Naive B cell (primary cell): Measurements from ENCODE around the gene FSHB. TPM values are rescaled to one million over a fixed set of nuclear protein-coding genes. Genes with fewer than 3 reads are reported as not detected.
A peak's percentile ranks its signal among the peaks of the same experiment; 100 is the strongest.
"Not testable (repeated sequence)": the region's sequence is repeated elsewhere in the genome, so short reads cannot be mapped to it uniquely, and the experiment has no call there.

Experiments used
- ATAC-seq, 2 donors: fragments of 150-1000 bp; cut with Tn5 transposase; 2 replicates each; pipeline ENCODE4 v1.10.0; 2021; ENCODE audit warnings: low read depth in 2 of 2, mild to moderate bottlenecking in 2 of 2, moderate library complexity in 2 of 2
- DNase-seq: peaks from one replicate; pipeline ENCODE4 v3.0.0; 2022
- H3K27ac Mint-ChIP-seq, 6 donors: one replicate each; pipeline ENCODE4 v1.8.0; 2020 to 2022; ENCODE audit warnings: mild to moderate bottlenecking in 6 of 6, mixed read lengths in 6 of 6, moderate library complexity in 5 of 6, inconsistent platforms in 2 of 6
- H3K27me3 Mint-ChIP-seq, 3 donors: one replicate each; pipeline ENCODE4 v1.8.0; 2021 to 2022; ENCODE audit warnings: mixed read lengths in 3 of 3, mild to moderate bottlenecking in 1 of 3
- H3K36me3 Mint-ChIP-seq, 2 donors: one replicate each; pipeline ENCODE4 v1.8.0; 2020 to 2022; ENCODE audit warnings: mixed read lengths in 2 of 2, inconsistent platforms in 1 of 2, mild to moderate bottlenecking in 1 of 2
- H3K4me1 Mint-ChIP-seq, 3 donors: one replicate each; pipeline ENCODE4 v1.8.0; 2020 to 2022; ENCODE audit warnings: mixed read lengths in 3 of 3, inconsistent platforms in 1 of 3, mild to moderate bottlenecking in 1 of 3, moderate library complexity in 1 of 3
- H3K4me3 Mint-ChIP-seq, 8 donors: one replicate each; pipeline ENCODE4 v1.8.0; 2020 to 2022; ENCODE audit warnings: mild to moderate bottlenecking in 8 of 8, mixed read lengths in 8 of 8, moderate library complexity in 8 of 8, inconsistent platforms in 2 of 8
- H3K9me3 Mint-ChIP-seq, 7 donors: one replicate each; pipeline ENCODE4 v1.8.0; 2020 to 2022; ENCODE audit warnings: mixed read lengths in 7 of 7, mild to moderate bottlenecking in 5 of 7, inconsistent platforms in 2 of 7, moderate library complexity in 1 of 7
- polyA plus RNA-seq, 6 donors: library from polyadenylated mRNA; unstranded; fragments of 300-500 nt; fragmentation: Illumina TruSeq; gene quantifications; one replicate each; pipeline ENCODE4 v1.2.3, GENCODE V29; 2021; ENCODE audit warnings: low read depth in 6 of 6

The FSHB gene
- polyA plus RNA-seq = not detected

DNA sequence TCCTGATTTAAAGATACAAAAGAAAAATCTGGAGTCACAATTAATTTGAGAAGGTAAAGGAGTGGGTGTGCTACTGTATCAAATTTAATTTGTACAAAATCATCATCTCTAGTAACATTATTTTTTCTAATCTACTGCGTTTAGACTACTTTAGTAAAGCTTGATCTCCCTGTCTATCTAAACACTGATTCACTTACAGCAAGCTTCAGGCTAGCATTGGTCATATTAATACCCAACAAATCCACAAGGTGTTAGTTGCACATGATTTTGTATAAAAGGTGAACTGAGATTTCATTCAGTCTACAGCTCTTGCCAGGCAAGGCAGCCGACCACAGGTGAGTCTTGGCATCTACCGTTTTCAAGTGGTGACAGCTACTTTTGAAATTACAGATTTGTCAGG is at the start of gene FSHB:
FSHB (plus strand) TSS at position 301 of the 400 bp plus-strand sequence. CDS start 889 bp downstream, outside the sequence.
- peaks cover 9 to 18% (median 13%) of the 10 kb centered on the region in 7 donors for H3K9me3 Mint-ChIP-seq
- ATAC-seq (no peak), DNase-seq (no peak)
- H3K4me1 Mint-ChIP-seq = no peaks in the 10 kb centered on the region
- H3K36me3 Mint-ChIP-seq = no peaks in the 10 kb centered on the region
- no peak within 1 kb of the TSS for H3K4me3 Mint-ChIP-seq
- H3K27ac Mint-ChIP-seq = peak within 1 kb of the TSS in 1 of 6 donors; percentile 53
- H3K27me3 Mint-ChIP-seq = peaks cover 0 to 18% (median 17%) of the 10 kb centered on the region in 3 donors

GRCh38 chr11:30186748-30187147 is 44.1 kb upstream of the FSHB start:
- Mint-ChIP-seq H3K9me3 (peaks cover 3 to 31% (median 10%) of the 10 kb centered on the region in 7 donors), H3K4me3 (no peak overlapping the region), H3K36me3 (peaks cover 0 to 7% of the 10 kb centered on the region in 2 donors), H3K27ac (no peak overlapping the region), H3K27me3 (no peaks in the 10 kb centered on the region), H3K4me1 (no peaks in the 10 kb centered on the region)
- no peak for ATAC-seq
- DNase-seq = no peak

- H3K27me3 Mint-ChIP-seq = peaks cover 0 to 12% (median 6%) of the 10 kb centered on the region in 3 donors
- H3K9me3 Mint-ChIP-seq = no peaks in the 10 kb centered on the region
- no peak overlapping the region for H3K4me3 Mint-ChIP-seq
- no peaks in the 10 kb centered on the region for H3K4me1 Mint-ChIP-seq
- ATAC-seq = no peak
- no peak overlapping the region for H3K27ac Mint-ChIP-seq
- no peak for DNase-seq
- no peaks in the 10 kb centered on the region for H3K36me3 Mint-ChIP-seq
Measured at GRCh38 chr11:30192620-30193019, 38.2 kb upstream of the FSHB start.

- peak overlapping the region in 1 of 8 donors; percentile 19 for H3K4me3 Mint-ChIP-seq
Measured at GRCh38 chr11:30196400-30197206, 34.2 kb upstream of the FSHB start.

DNA sequence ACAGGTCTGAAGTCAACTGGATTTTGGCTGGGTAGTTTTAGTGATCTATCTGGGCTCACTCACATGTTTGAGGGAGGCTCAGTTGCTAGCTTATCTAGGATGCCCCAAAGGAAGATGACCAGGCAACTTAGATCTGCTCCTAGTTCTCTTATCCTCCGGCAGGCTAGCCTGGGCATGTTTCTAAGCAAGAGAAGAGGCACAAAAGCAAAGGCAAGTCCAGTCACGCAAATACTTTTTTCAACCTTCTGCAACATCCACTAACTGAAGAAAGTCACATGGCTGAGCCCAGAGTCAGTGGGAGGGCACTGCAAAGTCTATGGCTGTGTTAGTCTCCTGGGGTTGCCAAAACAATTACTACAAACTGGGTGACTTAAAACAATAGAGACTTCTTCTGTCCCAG is 32.9 kb upstream of the FSHB start:
- peaks cover 0 to 12% (median 6%) of the 10 kb centered on the region in 3 donors for H3K27me3 Mint-ChIP-seq
- H3K9me3 Mint-ChIP-seq = peaks cover 0 to 10% (median 2%) of the 10 kb centered on the region in 7 donors
- no peak overlapping the region for H3K4me3 Mint-ChIP-seq
- no peaks in the 10 kb centered on the region for H3K4me1 Mint-ChIP-seq
- no peak for DNase-seq
- ATAC-seq = no peak
- H3K36me3 Mint-ChIP-seq = no peaks in the 10 kb centered on the region
- H3K27ac Mint-ChIP-seq = no peak overlapping the region

More at GRCh38 chr11:30196400-30197206, 34.2 kb upstream of the FSHB start:
- peaks cover 0 to 12% (median 6%) of the 10 kb centered on the region in 3 donors for H3K27me3 Mint-ChIP-seq
- DNase-seq (peak; percentile 8), ATAC-seq (peak; percentile 41 to 55)
- H3K9me3 Mint-ChIP-seq = peaks cover 0 to 10% (median 2%) of the 10 kb centered on the region in 7 donors
- no peak overlapping the region for H3K27ac Mint-ChIP-seq
- H3K36me3 Mint-ChIP-seq = no peaks in the 10 kb centered on the region
- H3K4me1 Mint-ChIP-seq = no peaks in the 10 kb centered on the region

DNA sequence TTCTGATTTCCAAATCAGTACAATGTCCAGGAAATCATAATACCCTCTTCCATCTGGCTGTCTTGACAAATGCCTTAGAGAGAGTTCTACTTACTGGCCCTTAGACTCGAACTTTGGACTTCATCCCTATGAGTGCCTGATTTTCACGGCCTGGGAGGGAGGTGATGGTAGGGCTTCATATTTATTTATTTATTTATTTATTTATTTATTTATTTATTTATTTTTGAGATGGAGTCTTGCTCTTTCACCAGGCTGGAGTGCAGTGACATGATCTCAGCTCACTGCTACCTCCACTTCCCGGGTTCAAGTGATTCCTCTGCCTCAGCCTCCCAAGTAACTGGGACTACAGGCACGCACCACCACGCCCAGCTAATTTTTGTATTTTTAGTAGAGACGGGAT is 27.8 kb upstream of the FSHB start:
- H3K36me3 Mint-ChIP-seq, DNase-seq, H3K27me3 Mint-ChIP-seq, ATAC-seq, H3K27ac Mint-ChIP-seq, H3K4me3 Mint-ChIP-seq: not testable (repeated sequence)
- peaks cover 0 to 18% (median 0%) of the 10 kb centered on the region in 3 donors for H3K4me1 Mint-ChIP-seq
- H3K9me3 Mint-ChIP-seq = peaks cover 0 to 10% (median 2%) of the 10 kb centered on the region in 7 donors

- H3K4me1 Mint-ChIP-seq = peaks cover 0 to 18% (median 0%) of the 10 kb centered on the region in 3 donors
- H3K9me3 Mint-ChIP-seq = peaks cover 0 to 9% (median 2%) of the 10 kb centered on the region in 7 donors
- H3K36me3 Mint-ChIP-seq = no peaks in the 10 kb centered on the region
- DNase-seq = no peak
- no peaks in the 10 kb centered on the region for H3K27me3 Mint-ChIP-seq
- no peak for ATAC-seq
- H3K4me3 Mint-ChIP-seq = no peak overlapping the region
- H3K27ac Mint-ChIP-seq = no peak overlapping the region
Measured at GRCh38 chr11:30203850-30204249, 27.0 kb upstream of the FSHB start.

DNA sequence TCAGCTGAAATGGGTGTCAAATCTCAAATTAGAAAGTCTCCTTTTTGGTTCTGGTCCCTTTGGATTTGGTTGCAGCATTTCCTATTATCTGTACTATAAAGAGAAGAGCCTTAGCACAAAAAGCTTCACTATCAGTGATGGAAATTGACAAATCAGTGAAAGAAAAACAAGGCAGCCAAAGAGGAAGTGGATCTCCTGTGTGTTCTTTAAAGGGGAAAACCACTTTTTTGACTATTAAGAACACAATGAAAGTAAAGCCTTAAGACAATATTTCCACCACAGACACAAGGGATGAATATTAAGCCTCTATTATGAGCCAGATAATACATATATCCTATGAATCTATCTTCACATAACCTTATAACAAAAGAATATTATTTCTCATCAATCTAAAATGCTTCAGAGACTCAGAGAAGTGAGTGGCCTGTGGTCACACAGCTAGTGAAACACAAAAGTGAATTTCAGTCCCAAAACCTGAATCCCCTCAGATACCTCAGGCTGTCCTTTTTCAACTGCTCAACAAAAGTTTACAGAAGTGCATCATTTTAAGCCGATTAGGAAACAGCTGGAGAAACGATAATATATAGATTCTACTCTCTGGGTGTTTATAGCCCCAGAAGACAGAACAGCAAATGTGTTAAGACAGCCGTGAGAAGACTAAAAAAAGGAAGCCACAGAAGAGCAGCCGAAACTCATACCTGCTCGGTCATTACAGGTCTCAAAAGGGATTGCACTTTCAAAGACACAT is 24.4 kb upstream of the FSHB start:
- H3K27me3 Mint-ChIP-seq = no peaks in the 10 kb centered on the region
- H3K27ac Mint-ChIP-seq = peak overlapping the region in 2 of 6 donors; percentile 19 to 76
- peaks cover 0 to 18% (median 0%) of the 10 kb centered on the region in 3 donors for H3K4me1 Mint-ChIP-seq
- H3K36me3 Mint-ChIP-seq = no peaks in the 10 kb centered on the region
- DNase-seq (peak; percentile 5), ATAC-seq (peak; percentile 51 to 54)
- peak overlapping the region in 6 of 8 donors; percentile 4 to 83 (median 38) for H3K4me3 Mint-ChIP-seq
- peaks cover 0 to 1% (median 0%) of the 10 kb centered on the region in 7 donors for H3K9me3 Mint-ChIP-seq

DNA sequence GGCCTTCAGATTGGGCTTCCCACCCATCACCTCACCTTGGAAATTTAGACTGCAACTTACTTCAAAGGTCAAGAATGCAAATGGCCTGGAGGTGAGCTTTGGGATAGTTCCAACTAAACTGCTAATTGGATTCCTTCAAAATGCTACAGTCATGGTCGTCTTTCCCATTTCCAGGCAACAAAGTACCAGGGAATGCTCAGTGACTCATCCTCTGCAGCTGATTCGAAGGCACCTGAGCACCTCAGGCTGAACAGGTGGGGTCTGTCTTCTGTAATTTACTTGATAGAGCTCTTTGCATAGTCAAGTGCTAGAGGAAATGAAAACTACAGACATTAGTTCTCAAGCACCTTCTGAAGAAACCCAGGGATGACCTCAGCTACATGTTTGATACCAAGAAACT is 20.5 kb upstream of the FSHB start:
- H3K9me3 Mint-ChIP-seq = peaks cover 0 to 3% (median 0%) of the 10 kb centered on the region in 7 donors
- ATAC-seq = no peak

DNA sequence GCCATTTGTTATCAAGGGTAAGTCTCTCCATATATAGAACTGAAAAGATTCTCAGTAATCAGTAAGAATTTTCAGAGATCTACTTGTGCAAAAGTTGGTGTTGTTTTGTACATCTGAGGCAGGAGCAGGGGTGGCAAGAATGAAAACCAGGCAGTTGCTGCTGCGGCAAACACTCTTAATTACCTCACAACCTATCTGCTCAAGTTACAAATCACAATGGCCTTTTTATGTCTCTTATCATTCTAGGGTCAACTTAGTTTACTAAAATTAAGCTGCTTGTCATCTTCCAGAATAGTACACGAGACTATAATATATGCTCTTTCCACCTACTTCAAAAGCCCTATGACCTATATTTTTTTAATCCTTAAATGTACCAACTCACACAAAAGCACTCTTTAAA is 14.3 kb upstream of the FSHB start:
- no peaks in the 10 kb centered on the region for H3K4me1 Mint-ChIP-seq
- no peak overlapping the region for H3K27ac Mint-ChIP-seq
- peaks cover 10 to 22% (median 19%) of the 10 kb centered on the region in 3 donors for H3K27me3 Mint-ChIP-seq
- DNase-seq (no peak), ATAC-seq (no peak)
- H3K36me3 Mint-ChIP-seq = no peaks in the 10 kb centered on the region
- no peak overlapping the region for H3K4me3 Mint-ChIP-seq
- H3K9me3 Mint-ChIP-seq = peaks cover 0 to 3% (median 3%) of the 10 kb centered on the region in 7 donors

More for the DNA sequence above, 20.5 kb upstream of the FSHB start:
- H3K27ac Mint-ChIP-seq = no peak overlapping the region
- peaks cover 0 to 16% (median 0%) of the 10 kb centered on the region in 3 donors for H3K4me1 Mint-ChIP-seq
- peaks cover 0 to 9% (median 3%) of the 10 kb centered on the region in 3 donors for H3K27me3 Mint-ChIP-seq
- no peak for DNase-seq
- H3K36me3 Mint-ChIP-seq = no peaks in the 10 kb centered on the region
- no peak overlapping the region for H3K4me3 Mint-ChIP-seq

DNA sequence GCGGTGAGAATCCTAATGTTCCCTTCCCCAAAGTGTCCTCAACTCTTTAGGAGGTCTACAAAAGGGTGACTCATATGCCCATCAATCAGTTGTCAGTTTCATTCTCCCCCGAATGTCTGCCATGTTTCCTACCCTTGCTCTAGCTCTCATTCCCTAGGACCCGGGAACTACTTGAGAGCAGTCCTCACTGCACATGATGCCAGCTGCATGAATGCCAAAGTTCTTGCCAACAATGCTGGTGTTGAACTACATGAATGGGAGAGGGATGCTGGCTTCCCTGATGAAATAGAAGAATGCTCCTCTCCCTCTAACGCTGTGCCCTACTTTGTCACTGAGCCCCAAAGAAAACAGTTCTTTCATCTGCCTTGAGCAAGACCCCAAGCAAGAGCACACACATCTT is 12.5 kb upstream of the FSHB start:
- Mint-ChIP-seq H3K4me1 (no peaks in the 10 kb centered on the region), H3K27ac (no peak overlapping the region), H3K9me3 (peaks cover 0 to 3% (median 3%) of the 10 kb centered on the region in 7 donors), H3K27me3 (peaks cover 10 to 22% (median 14%) of the 10 kb centered on the region in 3 donors), H3K4me3 (no peak overlapping the region), H3K36me3 (no peaks in the 10 kb centered on the region)
- DNase-seq (no peak), ATAC-seq (no peak)

GRCh38 chr11:30225642-30226041 is 5.2 kb upstream of the FSHB start:
- Mint-ChIP-seq H3K4me3 (no peak overlapping the region), H3K36me3 (no peaks in the 10 kb centered on the region), H3K9me3 (peaks cover 9 to 21% (median 15%) of the 10 kb centered on the region in 7 donors), H3K27me3 (peaks cover 0 to 19% (median 17%) of the 10 kb centered on the region in 3 donors), H3K27ac (no peak overlapping the region), H3K4me1 (no peaks in the 10 kb centered on the region)
- no peak for ATAC-seq
- DNase-seq = no peak

GRCh38 chr11:30228323-30228884 is 2.4 kb upstream of the FSHB start:
- Mint-ChIP-seq H3K27ac (no peak overlapping the region), H3K36me3 (no peaks in the 10 kb centered on the region), H3K4me1 (no peaks in the 10 kb centered on the region), H3K27me3 (peaks cover 0 to 22% (median 17%) of the 10 kb centered on the region in 3 donors), H3K9me3 (peaks cover 9 to 21% (median 15%) of the 10 kb centered on the region in 7 donors), H3K4me3 (no peak overlapping the region)
- no peak for DNase-seq
- ATAC-seq = no peak
